Measurements from ENCODE around the gene PPARG.
"Not testable (repeated sequence)": the region's sequence is repeated elsewhere in the genome, so short reads cannot be mapped to it uniquely, and the experiment has no call there.

Gene PPARG

DNA sequence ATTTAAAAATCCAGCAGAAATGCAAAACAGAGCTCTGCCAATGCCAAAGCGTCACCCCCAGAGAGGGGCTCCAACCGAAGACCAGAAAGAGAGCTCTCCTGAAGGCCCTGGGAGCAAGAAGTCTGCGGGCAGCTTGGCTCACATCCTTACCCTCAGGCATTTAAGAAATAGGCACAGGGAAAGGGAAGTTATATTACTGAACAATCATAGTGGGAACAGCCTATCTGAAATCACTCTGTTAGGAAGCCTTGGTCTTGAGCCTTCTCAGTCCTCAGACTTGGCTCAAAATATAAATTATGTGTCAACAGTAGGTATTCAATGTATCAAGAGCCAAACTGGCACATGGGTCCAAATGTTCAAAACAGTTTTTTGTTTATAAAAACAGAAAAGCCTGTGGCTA, 10.3 kb upstream of the PPARG start:
- CTCF ChIA-PET: no interaction called here
- POLR2A ChIA-PET (ENCODE audit: low non-redundant PET): interaction anchor here (0.7 kb wide), 1 partner anchor 13 kb away, joined by 8 read pairs; no protein-coding TSS in a partner anchor
- H3K27ac ChIP-seq: no peak overlapping the region
- no peak for TF ChIP-seq CTCF (conservative IDR thresholded peaks at IDR 0.05; ENCODE audit: low read depth)
- DNase-seq (ENCODE audit: low spot score): no peak

- H3K27ac ChIP-seq: no peak overlapping the region
- no peak for DNase-seq (ENCODE audit: low spot score)
- no peak for TF ChIP-seq CTCF (conservative IDR thresholded peaks at IDR 0.05; ENCODE audit: low read depth)
- POLR2A ChIA-PET (ENCODE audit: low non-redundant PET): interaction anchor here (0.7 kb wide), 1 partner anchor 14 kb away, joined by 8 read pairs; no protein-coding TSS in a partner anchor
- CTCF ChIA-PET: interaction anchor here (0.6 kb wide), 1 partner anchor 66 kb away, joined by 3 read pairs; no protein-coding TSS in a partner anchor
Measured at GRCh38 chr3:12279591-12280326, 9.1 kb upstream of the PPARG start.

GRCh38 chr3:12280357-12280806, 8.5 kb upstream of the PPARG start:
- ChIA-PET CTCF (no interaction called here), POLR2A (ENCODE audit: low non-redundant PET) (no interaction called here)
- no peak overlapping the region for H3K27ac ChIP-seq
- TF ChIP-seq CTCF (conservative IDR thresholded peaks at IDR 0.05; ENCODE audit: low read depth): no peak
- DNase-seq (ENCODE audit: low spot score): no peak

- no peak for TF ChIP-seq CTCF (conservative IDR thresholded peaks at IDR 0.05; ENCODE audit: low read depth)
- ChIA-PET POLR2A (ENCODE audit: low non-redundant PET) (no interaction called here), CTCF (no interaction called here)
- DNase-seq (ENCODE audit: low spot score): no peak
- H3K27ac ChIP-seq: no peak overlapping the region
Measured at GRCh38 chr3:12284591-12284990, 4.3 kb upstream of the PPARG start.

DNA sequence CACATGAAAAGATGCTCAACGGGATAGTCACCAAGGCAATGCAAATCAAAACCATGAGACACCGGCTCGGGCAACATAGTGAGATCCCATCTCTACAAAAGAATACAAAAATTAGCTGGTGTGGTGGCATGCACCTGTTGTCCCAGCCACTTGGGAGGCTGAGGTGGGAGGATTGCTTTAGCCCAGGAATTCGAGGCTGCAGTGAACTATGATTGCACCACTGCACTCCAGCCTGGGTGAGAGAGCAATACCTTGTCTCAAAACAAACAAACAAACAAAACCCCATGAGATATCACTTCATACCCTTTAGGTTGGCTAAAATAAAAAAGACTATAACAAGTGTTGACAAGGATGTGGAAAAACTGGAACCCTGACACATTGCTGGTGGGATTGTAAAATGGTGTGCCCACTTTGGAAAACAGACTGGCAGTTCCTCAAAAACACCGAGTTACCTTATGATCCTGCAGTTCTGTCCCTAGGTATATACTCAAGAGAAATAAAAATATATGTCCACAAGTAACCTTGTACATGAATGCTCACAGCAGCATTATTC, 3.8 kb upstream of the PPARG start:
- POLR2A ChIA-PET (ENCODE audit: low non-redundant PET): no interaction called here
- no peak for TF ChIP-seq CTCF (conservative IDR thresholded peaks at IDR 0.05; ENCODE audit: low read depth)
- CTCF ChIA-PET: no interaction called here
- H3K27ac ChIP-seq: no peak overlapping the region
- no peak for DNase-seq (ENCODE audit: low spot score)

- DNase-seq (ENCODE audit: low spot score); POLR2A ChIA-PET (ENCODE audit: low non-redundant PET); CTCF ChIA-PET; H3K27ac ChIP-seq: not testable (repeated sequence)
Measured at GRCh38 chr3:12285779-12286178, 3.1 kb upstream of the PPARG start.

DNA sequence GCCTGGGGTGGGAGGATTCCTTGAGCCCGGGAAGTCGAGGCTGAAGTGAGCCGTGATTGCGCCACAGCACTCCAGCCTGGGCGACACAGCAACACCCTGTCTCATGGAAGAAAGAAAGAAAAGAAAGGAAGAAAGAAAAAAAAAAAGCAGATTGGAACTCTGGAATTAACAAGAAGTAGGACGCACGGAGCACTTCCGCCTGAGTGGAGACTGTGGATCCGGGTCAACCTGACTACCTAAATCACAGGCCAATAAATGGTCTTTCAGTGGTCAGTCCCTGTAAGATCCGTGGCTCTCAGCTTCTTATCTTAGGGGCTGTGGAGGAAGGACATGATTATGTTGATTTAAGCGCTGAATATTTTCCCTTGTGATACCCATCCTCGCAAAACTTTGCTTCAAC, 2.4 kb upstream of the PPARG start:
- CTCF ChIA-PET: interaction anchor here (0.6 kb wide), 1 partner anchor 146 kb away, joined by 3 read pairs; no protein-coding TSS in a partner anchor
- no peak overlapping the region for H3K27ac ChIP-seq
- no peak for TF ChIP-seq CTCF (conservative IDR thresholded peaks at IDR 0.05; ENCODE audit: low read depth)
- no peak for DNase-seq (ENCODE audit: low spot score)
- POLR2A ChIA-PET (ENCODE audit: low non-redundant PET): no interaction called here
